ENCODE results near the gene ZNF33B.
"Not testable (repeated sequence)": the region's sequence is repeated elsewhere in the genome, so short reads cannot be mapped to it uniquely, and the experiment has no call there.

Gene ZNF33B

DNA sequence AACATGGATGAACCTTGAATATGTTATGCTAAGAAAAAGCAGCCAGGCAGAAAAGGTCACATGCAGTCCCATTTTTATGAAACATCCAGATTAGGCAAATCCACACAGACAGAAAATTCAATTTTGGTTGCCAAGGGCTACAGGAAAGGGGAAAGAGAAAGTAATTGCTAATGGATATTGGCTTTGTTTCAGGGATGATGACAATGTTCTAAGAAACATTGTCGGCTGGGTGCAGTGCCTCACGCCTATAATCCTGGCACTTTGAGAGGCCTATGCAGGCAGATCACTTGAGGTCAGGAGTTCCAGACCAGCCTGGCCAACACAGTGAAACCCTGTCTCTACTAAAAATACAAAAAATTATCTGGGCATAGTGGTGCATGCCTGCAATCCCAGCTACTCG is 23.0 kb downstream of the ZNF33B start:
- no peak for DNase-seq (ENCODE audit: low spot score)

DNA sequence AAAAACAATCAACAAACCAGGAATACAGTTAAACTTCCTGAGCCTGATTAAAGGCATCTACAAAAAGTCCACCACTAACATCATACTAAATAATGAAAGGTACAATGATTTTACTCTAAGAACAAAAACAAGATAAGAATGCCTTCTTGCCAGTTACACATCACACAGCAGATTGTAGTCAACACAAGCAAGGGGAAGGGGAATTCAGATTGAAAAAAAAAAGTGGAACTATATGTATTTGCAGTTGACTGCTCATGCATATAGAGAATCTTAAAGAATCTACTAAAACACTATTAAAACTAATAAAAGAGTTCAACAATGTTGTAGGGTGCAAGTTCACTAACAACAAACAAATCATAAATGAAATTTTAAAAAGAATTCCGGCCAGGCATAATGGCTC is 28.5 kb downstream of the ZNF33B start:
- DNase-seq (ENCODE audit: low spot score): no peak

DNA sequence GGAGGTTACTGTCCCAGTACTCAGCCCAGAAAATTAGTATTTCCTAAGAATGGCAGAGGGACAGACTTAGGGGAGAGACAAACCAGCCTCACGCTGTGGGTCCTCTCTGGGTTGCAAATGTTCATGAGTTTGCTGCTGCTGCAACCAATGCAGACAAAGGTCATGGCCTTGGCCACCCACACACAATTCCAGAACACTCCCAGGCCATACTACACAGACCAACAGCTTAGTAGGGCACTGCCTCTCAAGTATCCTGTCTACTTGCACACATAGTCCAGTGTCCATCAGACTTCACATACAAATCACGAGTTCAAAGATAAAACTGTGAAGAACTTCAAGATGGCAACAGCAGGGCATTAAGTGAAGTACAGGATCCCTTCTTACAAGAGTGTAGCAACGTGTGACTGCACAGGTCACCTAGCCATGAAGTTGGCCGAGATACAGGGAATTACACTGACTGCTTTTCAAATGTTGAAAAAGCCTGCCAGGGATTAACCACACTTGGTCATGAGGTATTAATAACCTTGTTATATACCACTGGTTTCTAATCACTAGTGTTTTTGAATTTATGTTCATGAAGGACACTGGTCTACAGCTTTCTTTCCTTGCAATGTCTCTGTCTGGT is 40.0 kb downstream of the ZNF33B start:
- no peak for DNase-seq (ENCODE audit: low spot score)

DNA sequence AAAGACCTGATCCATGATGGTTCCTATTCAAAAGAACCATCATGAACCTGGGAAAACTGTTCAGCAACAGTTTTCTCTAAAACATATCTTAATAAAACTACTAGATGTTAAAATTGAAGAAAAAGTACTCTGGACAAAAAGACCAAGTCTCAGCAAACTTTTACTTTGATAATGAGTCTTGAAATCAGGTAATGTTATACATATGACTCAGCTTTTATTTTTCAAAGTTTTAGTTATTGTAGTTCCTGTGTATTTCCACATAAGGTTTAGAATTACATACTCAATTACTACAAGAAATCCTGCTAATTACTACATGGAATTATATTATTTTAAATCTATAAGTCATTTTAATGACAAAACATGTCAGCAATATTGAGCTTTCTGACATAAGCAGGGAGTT is 42.2 kb downstream of the ZNF33B start:
- DNase-seq (ENCODE audit: low spot score): no peak

DNA sequence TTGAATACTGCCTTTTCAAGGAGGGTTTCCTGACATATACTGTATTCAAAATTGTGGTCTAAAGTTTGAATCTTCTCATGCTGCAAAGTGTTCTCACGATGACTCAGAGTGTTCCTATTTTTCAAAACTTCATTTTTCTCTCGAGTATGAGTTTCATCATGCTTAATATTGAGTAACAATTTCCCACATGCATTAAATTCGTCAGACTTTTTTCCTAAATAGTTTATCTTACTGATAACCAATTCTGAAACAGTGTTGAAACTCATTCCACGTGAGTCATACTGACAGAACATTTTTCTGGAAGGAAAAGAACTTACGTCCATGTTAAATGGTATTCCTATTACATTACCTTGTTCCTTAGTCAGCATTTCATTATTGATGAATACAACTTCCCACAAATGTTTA is 44.1 kb downstream of the ZNF33B start:
- no peak for DNase-seq (ENCODE audit: low spot score)

DNA sequence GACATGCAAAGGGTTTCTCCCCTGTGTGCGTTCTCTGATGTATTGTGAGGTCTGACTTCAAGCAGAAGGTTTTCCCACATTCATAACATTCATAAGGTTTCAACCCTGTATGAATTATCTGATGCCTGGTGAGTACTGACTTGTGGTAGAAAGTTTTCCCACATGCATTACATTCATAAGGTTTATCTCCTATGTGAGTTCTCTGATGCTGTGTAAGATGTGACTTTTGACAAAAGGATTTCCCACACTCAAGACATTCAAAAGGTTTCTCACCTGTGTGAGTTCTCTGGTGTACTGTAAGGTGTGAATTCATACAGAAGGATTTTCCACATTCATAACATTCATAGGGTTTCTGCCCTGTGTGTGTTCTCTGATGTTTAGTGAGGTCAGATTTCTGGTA is 45.1 kb downstream of the ZNF33B start:
- no peak for DNase-seq (ENCODE audit: low spot score)

DNA sequence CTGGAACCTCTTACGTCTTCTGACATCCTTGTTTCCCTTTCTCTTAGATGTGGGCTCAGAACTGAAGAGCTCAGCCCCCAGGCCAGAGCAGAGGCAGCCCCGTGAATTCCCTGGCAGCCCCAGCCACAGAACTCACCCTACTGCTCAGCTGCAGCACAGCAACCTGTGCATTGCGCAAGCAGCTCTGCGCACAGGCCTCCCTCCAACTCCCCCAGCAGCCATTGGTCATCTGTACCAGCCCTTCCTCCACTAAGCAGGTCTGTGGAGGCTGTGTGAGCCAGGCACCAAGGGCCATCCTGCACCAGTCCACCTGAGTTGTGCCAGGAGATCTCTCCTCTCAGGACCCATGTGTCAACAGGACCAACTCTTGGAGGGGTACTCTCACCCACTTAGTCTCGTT is 54.5 kb downstream of the ZNF33B start:
- no peak for DNase-seq (ENCODE audit: low spot score)

DNA sequence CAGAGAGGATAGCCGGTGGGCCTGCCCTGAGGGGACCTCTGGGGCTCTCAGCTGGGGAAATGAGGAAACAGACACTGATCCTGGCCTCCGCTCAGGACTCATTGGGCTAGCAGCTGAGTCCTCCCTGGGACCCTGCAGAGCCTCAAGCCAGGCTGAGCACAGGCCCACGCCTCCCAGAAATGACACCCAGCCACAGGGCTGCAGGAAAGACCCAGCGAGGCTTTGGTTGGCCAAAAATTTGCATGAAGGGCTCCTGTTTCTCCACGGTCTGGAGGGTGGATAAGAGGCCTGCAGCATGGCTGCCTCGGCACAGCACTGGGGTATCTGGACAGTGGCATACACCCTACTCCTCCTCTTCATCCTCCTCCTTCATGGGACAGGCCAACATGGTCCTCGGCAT is 60.4 kb downstream of the ZNF33B start:
- DNase-seq (ENCODE audit: low spot score): no peak

DNA sequence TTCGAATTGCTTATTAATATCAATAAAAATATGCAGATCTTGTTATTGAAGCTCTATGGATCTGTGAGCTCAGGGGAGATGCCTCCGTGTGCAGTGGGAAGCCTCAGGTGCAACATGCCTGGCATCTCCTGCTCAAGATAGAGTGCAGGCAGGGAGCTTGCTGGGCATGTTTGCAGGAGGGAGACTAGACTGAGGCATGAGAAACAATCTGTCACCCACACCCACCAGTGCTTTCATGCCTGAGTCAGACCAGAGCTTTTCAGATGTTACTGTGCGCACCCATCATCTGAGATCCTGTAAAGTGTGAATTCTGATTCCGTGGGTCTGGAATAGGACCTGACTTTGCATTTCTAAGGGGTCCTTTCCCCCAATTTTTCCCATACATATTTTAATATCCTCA is 62.0 kb downstream of the ZNF33B start:
- no peak for DNase-seq (ENCODE audit: low spot score)

DNA sequence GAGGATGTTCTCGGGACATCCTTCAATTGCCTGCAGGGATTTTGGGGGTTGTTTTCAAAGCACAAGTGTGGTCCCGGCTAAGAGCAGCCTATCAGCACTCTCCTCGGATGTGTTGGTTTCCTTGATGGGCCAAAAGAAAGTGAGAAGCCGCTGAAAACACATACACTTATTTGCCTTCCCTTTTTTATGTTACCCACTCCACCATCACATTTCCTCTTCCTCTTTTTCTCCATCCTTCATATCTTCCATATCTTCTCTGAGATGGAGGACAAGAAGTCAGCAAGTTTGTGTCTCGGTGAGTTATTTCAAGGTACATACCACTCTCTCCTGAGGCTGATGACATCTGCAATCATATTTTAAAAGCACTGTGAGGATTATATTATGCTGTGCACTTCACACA is 64.0 kb downstream of the ZNF33B start:
- no peak for DNase-seq (ENCODE audit: low spot score)

DNA sequence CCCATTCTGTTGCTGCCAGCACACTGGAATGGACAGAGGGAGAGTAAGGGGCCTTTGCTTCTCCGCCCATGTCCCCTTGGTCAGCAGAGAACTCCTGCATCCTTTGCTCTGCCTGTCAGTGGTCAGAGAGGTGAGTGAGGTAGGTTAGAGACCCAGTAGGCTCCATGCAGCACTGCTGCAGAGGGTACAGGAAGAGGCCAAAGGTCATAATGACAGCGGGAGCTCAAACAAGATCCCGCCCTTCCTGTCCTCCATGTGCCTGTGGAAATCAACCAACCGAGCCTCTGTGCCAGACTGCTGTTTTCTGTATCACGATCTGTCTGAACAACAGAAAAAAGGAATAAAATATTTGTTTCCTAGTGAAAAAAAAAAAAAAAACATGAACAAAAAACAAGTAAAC is 81.4 kb downstream of the ZNF33B start:
- no peak for DNase-seq (ENCODE audit: low spot score)

DNA sequence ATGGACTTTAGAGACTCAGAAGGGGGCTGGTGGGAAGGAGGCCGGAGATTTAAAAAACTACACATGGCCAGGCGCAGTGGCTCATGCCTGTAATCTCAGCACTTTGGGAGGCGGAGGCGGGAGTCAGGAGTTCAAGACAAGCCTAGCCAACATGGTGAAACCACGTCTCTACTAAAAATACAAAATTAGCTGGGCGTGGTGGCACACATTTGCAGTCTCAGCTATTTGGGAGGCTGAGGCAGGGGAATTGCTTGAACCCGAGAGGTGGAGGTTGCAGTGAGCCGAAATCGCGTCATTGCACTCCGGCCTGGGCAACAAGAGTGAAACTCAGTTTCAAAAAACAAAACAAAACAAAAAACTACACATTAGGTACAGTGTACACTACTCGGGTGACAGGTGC is 84.8 kb downstream of the ZNF33B start:
- DNase-seq (ENCODE audit: low spot score): not testable (repeated sequence)

DNA sequence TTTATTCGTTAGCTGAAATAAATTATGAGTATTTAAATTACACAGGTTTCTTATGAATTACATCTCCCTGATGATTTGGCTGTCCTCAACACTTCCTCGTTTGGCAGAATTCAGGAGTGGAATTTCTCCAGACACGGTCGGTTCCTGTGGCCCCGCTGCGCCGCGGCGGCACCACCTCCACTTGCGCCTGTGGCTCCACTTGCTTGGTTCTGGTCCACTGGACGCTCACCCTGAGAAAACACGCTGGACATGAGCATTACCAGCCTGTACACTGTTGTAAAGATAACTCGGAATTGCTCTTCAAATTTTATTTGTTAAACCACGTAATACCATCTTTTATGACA is 85.3 kb downstream of the ZNF33B start:
- DNase-seq (ENCODE audit: low spot score): no peak

DNA sequence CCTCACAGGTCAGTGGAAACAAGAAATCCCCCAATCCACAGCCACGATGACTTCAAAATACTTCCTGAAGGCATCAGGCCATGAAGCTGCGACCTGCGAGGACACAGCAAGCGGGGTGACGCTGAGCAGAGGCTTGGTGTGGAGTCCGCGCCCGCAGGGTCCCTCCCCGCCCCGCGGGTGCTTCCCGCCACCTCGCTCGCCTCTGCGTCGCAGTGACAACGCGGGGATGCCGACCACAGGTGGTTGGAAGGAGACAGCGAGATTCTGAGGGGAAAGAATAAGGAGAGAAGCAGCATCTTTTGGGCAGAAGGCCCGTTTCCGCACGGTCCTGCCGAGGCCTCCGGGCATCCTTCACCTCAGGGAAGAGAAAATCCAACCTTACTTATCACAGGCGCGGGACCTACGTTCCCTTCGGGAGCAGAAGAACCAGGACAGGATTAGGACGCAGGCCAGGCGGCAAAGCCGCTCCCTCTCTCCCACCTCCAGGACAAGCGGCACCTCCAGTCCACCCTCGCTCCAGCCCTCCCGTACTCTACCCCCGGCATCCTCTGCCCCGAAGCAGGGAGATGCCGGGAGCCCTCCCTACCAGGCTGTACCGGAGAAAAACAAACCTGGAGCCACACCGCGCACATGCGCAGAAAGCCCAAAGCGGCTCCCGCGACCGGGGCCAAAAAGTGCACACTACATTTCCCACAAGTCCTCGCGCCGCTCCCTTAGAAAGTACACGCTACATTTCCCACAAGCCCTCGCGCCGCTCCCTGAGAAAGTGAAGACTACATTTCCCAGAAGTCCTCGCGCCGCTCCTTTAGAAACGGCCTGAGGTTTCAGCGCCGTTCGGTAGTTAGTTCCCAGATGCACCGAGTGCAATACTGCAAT is 85.9 kb downstream of the ZNF33B start:
- peak; percentile 97 for DNase-seq (ENCODE audit: low spot score)

DNA sequence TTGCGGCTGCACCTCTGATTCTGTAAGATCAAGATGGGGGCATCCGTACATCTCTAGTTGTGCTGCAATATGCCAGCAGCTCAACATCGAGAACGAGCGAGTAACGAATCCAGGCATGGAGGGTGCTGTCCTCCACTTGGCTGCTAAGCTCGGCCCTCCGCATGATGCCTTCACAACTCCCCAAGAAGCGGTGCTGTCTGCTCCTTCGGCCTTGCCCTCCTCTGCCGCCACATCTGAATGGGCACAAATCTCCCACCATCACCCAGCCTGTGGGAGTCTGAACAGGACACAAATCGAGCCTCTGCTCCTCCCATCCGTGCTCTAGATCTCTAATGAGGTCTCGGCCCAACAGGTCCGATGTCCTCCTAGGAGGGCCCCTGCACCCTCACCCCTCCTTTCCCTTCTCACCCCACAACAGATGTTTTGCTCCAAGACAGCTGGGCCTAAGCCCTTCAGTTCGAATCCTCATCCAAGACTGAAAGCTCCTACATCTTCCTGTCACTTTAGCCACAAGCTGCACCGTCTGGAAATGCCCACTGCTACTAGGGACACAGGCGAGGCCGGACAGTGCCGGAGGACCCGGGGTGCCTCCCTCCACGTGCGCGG is 86.7 kb downstream of the ZNF33B start:
- DNase-seq (ENCODE audit: low spot score): no peak

DNA sequence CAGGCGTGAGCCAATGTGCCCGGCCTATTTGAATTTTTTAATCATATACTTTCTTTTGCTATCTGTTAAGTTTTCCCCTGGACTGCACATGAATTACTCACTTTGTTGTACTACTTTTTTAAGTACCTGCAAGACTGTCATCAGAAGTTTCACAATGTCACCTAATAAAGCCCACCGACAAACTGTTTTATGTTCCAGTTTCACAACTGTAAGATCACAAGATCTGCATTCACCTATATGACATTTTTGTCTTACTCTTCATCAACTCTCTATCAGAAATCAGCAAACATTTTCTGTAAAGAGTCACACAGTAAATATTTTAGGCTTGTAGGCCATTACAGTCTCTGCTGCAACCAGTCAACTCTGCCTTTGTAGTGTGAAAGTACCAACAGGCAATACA is 88.5 kb downstream of the ZNF33B start:
- DNase-seq (ENCODE audit: low spot score): no peak

DNA sequence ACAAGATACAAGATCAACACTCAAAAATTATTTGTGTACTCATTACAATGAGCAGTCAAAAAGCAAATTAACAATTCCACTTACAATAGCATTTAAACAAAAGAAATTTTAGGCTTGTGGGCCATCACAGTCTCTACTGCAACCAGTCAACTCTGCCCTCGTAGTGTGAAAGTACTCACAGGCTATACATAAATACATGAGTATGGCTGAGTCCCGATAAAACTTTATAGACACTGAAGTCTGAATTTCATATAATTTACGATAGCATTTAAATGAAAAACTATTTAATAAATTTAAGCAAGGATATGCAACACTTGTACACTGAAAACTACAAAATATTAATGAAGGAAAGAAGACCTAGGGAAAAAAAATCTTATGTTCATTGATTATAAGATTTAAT is 90.1 kb downstream of the ZNF33B start:
- DNase-seq (ENCODE audit: low spot score): no peak

DNA sequence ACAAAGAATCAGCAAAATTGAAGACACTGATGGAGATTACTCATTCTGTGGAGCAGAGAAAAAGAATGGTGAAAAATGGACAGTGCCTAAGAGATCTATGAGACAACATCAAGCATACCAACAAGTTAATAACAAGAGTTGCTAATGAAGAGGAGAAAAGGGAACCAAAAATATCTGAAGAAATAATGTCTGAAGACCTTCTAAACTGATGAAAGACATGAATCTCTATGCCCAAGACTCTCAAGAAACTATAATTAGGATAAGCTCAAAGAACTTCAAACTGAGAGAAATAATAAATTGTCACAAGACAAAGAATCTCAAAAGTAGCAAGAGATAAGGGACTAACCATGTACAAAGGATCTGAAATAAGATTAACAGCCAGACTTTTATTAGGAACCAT is 93.4 kb downstream of the ZNF33B start:
- no peak for DNase-seq (ENCODE audit: low spot score)

DNA sequence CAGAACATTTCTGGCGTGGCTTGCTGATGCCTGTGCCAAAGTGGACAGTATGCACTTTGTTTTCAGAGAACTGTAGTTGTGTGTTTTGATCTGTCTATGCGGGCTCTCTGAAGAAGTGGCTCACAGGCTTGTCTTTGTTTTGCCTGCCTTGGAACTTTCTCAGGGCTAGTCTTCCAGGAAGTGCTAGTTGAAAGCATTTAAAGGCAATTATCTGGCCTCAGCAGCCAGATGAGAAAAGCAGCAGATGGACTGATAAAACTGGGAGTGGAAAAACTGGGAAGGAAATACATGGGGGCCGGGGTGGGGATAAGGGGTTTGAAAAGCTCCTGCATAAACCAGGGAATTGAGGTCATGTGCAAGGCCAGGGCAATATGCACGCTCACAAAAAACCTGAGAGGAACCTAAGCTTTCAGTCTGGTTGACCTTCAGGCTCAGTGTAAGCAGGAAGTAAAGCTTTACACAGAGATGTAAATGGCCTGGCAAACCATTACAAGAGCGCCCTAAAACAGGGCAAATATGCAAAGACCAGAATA is 94.5 kb downstream of the ZNF33B start:
- DNase-seq (ENCODE audit: low spot score): peak; percentile 45
